Endothelial cell of umbilical vein (primary cell): Measurements from ENCODE around the gene S100A5.

Source experiments
- EZH2 ChIP-seq: IDR thresholded peaks from 2 replicates; pipeline ENCODE4 v1.6.1; 2012; ENCODE audit warnings: borderline replicate concordance, low read depth, mild to moderate bottlenecking, moderate library complexity, low read length, inconsistent platforms; ENCODE audit not compliant: severe bottlenecking
- JUN ChIP-seq: IDR thresholded peaks from 2 replicates; pipeline ENCODE4 v1.6.1; 2011; ENCODE audit warnings: borderline replicate concordance, low read depth; ENCODE audit not compliant: insufficient read length, insufficient read depth
- MAX ChIP-seq: IDR thresholded peaks from 2 replicates; pipeline ENCODE4 v1.6.1; 2011; ENCODE audit not compliant: insufficient read depth, insufficient read length
- MYC ChIP-seq: IDR thresholded peaks from one replicate; pipeline ENCODE4 v1.6.1; 2011; ENCODE audit warnings: mild to moderate bottlenecking, low read depth, low read length
- POLR2A ChIP-seq: IDR thresholded peaks from 2 replicates; pipeline ENCODE4 v1.6.1; 2012; ENCODE audit warnings: low read depth, mild to moderate bottlenecking, control low read depth, low read length
- POLR2AphosphoS5 ChIP-seq: IDR thresholded peaks from 2 replicates; pipeline ENCODE4 v1.6.1; 2012; ENCODE audit warnings: low read depth, mild to moderate bottlenecking, control low read depth, low read length, moderate library complexity; ENCODE audit not compliant: insufficient read depth
- TF ChIP-seq, protein P1 (sequence below), 2 donors: IDR thresholded peaks; 1 replicate in 1 of 2; 2 replicates in 1 of 2; pipeline ENCODE4 v1.5.1; 2011; ENCODE audit warnings: low read length in 2 of 2, mild to moderate bottlenecking in 2 of 2, moderate library complexity in 2 of 2, control low read depth in 1 of 2, inconsistent platforms in 1 of 2, low read depth in 1 of 2; ENCODE audit not compliant: insufficient read depth in 1 of 2; ENCODE audit errors: extremely low read depth in 1 of 2

- TF ChIP-seq, protein P1, sequence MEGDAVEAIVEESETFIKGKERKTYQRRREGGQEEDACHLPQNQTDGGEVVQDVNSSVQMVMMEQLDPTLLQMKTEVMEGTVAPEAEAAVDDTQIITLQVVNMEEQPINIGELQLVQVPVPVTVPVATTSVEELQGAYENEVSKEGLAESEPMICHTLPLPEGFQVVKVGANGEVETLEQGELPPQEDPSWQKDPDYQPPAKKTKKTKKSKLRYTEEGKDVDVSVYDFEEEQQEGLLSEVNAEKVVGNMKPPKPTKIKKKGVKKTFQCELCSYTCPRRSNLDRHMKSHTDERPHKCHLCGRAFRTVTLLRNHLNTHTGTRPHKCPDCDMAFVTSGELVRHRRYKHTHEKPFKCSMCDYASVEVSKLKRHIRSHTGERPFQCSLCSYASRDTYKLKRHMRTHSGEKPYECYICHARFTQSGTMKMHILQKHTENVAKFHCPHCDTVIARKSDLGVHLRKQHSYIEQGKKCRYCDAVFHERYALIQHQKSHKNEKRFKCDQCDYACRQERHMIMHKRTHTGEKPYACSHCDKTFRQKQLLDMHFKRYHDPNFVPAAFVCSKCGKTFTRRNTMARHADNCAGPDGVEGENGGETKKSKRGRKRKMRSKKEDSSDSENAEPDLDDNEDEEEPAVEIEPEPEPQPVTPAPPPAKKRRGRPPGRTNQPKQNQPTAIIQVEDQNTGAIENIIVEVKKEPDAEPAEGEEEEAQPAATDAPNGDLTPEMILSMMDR (IDR thresholded peaks at IDR 0.05; ENCODE audit: extremely low read depth in 1 of 2, insufficient read depth in 1 of 2, low read depth in 1 of 2, low read length in 2 of 2), result no peak
- no peak for TF ChIP-seq POLR2A
- no peak for TF ChIP-seq POLR2AphosphoS5
- no peak for TF ChIP-seq EZH2
- no peak for TF ChIP-seq JUN
- no peak for TF ChIP-seq MAX
- TF ChIP-seq MYC, result no peak
Observed at GRCh38 chr1:153534925-153535241, 5.9 kb downstream of the S100A5 start.
